Prostate gland (tissue), 1 donor: ENCODE results near the gene CST3.

ENCODE experiments used
- POLR2A ChIP-seq: fragments of 450-650 bp; IDR thresholded peaks from one replicate; pipeline ENCODE4 v1.6.1; 2016; ENCODE audit warnings: antibody characterized with exemption, mild to moderate bottlenecking
- POLR2AphosphoS5 ChIP-seq: sonication (generic); formaldehyde crosslinking; IDR thresholded peaks from one replicate; pipeline ENCODE4 v1.6.1; 2017; ENCODE audit warnings: antibody characterized with exemption

DNA sequence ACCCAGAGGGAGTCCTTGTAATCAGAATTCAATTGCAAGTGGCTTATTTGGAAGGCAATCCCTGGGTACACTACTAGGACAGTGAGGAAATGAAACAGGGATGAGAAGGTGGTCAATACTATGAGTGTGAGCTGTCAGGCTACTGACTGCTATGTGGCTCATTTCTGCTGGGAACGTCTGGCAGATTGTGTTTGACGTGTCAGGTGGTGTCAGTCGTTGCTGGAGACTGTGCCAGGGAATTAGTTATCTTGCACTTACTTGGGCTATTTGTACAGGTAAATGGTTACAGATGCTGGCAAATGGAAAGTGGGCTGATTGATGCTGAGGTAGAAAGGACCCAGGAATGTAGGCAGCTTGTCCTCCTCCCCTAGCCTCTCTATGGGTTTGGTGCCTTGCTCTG lies 33.7 kb upstream of the CST3 start:
- TF ChIP-seq POLR2A (no peak), POLR2AphosphoS5 (no peak)
